Skeletal muscle satellite cell (primary cell): ENCODE results near the gene POLR2F.

Experiments
- H3K27me3 ChIP-seq: 2 replicates; pipeline ENCODE4 v1.7.0; 2013; ENCODE audit warnings: low read length; ENCODE audit not compliant: control insufficient read depth, insufficient read depth
- H3K36me3 ChIP-seq: 2 replicates; pipeline ENCODE4 v1.7.0; 2013; ENCODE audit warnings: mild to moderate bottlenecking, control low read depth, low read length; ENCODE audit not compliant: insufficient read depth
- H3K4me1 ChIP-seq: 2 replicates; pipeline ENCODE4 v1.7.0; 2013; ENCODE audit warnings: low read length; ENCODE audit not compliant: control insufficient read depth, insufficient read depth
- H3K4me2 ChIP-seq: 2 replicates; pipeline ENCODE4 v1.7.0; 2013; ENCODE audit warnings: mild to moderate bottlenecking, low read length
- H3K4me3 ChIP-seq: 2 replicates; pipeline ENCODE4 v1.7.0; 2013; ENCODE audit warnings: low read length
- H3K9ac ChIP-seq: 2 replicates; pipeline ENCODE4 v1.7.0; 2013; ENCODE audit warnings: mild to moderate bottlenecking, low read depth, low read length, moderate library complexity
- H3K9me3 ChIP-seq: replicated peaks from 2 replicates; pipeline ENCODE4 v1.7.0; 2013; ENCODE audit warnings: mild to moderate bottlenecking, control low read depth, low read length

The POLR2F gene

DNA sequence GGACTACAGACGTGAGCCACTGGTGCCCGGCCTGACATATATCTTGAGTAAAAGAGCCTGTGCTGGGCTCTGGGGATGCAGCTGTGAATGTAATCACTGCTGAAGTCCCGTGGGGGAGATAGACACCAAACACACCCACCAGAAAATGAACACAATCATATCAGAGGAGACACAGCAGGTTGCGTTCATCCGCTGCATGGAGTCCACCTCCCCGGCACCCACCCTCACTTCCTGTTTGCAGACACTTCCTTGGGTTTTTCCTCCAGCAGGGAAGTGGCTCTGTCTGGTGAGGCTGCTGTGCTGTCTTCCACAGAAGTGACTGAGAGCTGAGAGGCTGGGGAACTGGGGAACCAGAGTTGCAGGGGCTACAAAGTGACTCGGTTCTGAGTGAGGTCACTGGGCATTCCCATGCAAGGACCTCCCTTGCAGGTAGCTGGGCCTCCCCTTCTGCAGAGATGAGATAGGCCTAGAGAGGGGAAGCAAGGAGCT, 40.2 kb upstream of the POLR2F start:
- no peaks in the 10 kb centered on the region for H3K27me3 ChIP-seq
- H3K4me3 ChIP-seq, result no peak overlapping the region
- H3K36me3 ChIP-seq, result peaks cover 44% of the 10 kb centered on the region

DNA sequence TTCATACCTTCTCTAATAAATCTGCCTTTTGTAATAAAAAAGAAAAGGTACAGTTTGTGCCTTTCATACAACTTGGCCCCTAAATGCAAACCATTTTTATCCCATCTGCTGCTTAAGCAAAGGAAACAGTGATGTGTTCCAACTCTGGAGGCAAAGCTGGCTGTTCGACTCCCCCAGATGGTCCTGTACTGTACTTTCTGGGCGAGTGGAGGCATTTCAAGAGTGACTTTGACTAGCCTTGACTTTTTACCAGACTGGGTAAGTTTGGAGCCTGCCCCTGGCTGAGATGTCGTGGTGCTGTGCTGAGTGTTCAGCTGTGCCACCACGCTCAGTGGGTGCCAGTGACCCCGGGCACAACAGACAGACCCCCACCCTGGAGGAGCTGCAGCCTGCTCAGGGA, 37.2 kb upstream of the POLR2F start:
- Histone ChIP-seq H3K4me3 (no peak overlapping the region), H3K9ac (no peak overlapping the region), H3K9me3 (no peaks in the 10 kb centered on the region), H3K4me2 (no peak overlapping the region), H3K36me3 (peaks cover 66% of the 10 kb centered on the region), H3K27me3 (no peaks in the 10 kb centered on the region), H3K4me1 (no peaks in the 10 kb centered on the region)

More for the DNA sequence above, 40.2 kb upstream of the POLR2F start:
- Histone ChIP-seq H3K9me3 (no peaks in the 10 kb centered on the region), H3K4me2 (no peak overlapping the region), H3K4me1 (no peaks in the 10 kb centered on the region), H3K9ac (no peak overlapping the region)

DNA sequence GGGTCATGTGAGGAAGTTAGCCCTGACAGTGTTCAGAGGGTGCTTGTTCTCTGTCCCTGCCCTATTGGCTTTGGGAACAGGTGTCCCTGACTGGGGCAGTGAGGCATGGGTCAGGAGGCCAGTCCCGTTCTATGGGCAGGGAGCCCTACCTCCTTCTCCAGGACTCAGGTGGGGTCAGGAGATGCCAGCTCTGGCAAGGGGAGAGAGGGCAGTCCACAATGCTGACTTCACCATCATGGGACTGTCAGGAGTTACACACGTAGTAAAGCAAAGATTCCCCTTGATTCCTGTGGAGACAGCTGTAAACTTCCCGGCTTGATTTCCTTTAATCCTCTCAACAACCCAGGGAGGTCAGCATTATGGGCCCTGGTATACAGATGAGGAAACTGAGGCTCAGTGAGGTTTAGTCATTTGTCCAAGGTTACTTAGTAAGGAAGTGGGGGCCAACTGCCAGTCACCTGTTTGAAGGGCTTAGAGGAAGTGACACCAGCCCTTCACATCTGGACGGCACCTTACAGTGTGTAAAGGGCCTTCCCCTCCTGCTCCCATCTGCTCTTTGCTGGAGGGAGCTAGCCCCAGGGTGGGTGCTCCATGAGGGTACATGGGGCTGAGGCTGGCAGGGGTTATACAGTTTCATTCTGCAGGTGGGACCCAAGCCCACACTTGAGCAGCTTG, 35.5 kb upstream of the POLR2F start:
- Histone ChIP-seq H3K9ac (no peak overlapping the region), H3K36me3 (peaks cover 59% of the 10 kb centered on the region), H3K4me1 (no peaks in the 10 kb centered on the region), H3K4me2 (no peak overlapping the region), H3K27me3 (no peaks in the 10 kb centered on the region), H3K9me3 (no peaks in the 10 kb centered on the region), H3K4me3 (no peak overlapping the region)

DNA sequence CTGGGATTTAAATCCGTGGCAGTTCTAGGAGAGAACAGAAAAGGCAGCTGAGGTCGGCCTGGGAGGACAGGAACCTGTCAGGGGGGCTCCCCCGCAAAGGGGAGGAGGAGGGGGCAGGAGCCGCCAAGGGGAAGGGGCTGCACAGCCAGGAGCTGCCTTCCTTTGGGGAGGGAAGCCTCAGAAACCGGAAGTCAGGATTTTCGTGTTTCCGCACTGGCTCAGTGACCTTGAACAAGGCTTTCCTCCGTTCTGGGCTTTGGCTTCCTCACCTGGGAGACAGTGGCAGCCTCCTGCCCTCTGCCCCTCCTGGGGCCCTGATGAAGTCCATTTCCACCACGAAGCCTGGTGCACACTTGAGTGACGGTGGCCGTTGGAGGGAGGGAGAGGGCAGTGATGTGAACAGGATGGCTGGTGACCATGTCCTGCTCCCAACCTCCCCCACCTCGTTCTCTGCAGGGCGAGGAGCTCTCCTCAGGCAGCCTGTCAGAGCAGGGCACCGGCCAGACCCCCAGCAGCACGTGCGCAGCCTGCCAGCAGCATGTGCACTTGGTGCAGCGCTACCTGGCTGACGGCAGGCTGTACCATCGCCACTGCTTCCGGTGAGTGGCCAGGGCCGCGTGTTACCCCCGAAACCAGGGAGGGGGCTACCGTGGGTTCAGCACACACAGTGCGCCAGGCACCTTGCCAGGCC, 34.8 kb upstream of the POLR2F start:
- Histone ChIP-seq H3K9me3 (no peaks in the 10 kb centered on the region), H3K4me2 (no peak overlapping the region), H3K4me1 (no peaks in the 10 kb centered on the region), H3K4me3 (no peak overlapping the region), H3K9ac (no peak overlapping the region), H3K36me3 (peaks cover 57% of the 10 kb centered on the region), H3K27me3 (no peaks in the 10 kb centered on the region)

DNA sequence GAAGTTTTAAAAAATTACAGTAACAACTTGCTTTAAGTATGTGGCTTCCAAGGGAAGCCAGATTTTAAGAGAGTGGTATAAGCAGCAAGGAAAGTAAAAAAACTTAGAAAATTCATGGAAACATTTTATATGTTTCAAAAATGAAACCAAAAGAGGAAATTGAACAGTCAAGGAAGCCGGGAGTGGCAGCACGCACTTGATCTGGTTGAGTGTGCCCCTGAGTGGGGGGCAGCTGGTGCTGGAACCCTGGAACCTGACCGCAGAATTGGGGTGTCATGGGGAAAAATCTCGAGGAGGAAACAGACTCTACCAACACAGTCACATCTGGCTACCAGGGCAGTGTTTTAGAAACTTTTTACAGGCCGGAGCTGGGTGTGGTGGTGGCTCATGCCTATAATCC, 33.4 kb upstream of the POLR2F start:
- Histone ChIP-seq H3K36me3 (peaks cover 64% of the 10 kb centered on the region), H3K4me2 (no peak overlapping the region), H3K4me3 (no peak overlapping the region), H3K9ac (no peak overlapping the region), H3K9me3 (no peaks in the 10 kb centered on the region), H3K4me1 (no peaks in the 10 kb centered on the region), H3K27me3 (no peaks in the 10 kb centered on the region)

DNA sequence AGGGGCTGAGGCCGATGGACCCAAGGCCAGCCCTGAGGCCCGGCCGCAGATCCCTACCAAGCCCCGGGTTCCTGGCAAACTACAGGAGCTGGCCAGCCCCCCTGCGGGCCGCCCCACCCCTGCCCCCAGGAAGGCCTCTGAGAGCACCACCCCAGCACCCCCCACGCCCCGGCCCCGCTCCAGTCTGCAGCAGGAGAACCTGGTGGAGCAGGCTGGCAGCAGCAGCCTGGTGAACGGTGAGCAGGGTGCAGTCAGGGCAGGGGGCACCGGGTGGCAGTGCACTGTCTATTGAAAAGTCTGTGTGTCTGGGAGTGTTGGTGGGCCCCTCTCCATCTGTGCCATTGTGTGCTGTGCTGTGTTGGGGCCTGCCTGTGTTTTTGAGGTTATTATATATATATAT, 31.3 kb upstream of the POLR2F start:
- Histone ChIP-seq H3K9ac (no peak overlapping the region), H3K4me2 (no peak overlapping the region), H3K9me3 (no peaks in the 10 kb centered on the region), H3K4me3 (no peak overlapping the region), H3K27me3 (no peaks in the 10 kb centered on the region), H3K4me1 (no peaks in the 10 kb centered on the region), H3K36me3 (peaks cover 70% of the 10 kb centered on the region)

DNA sequence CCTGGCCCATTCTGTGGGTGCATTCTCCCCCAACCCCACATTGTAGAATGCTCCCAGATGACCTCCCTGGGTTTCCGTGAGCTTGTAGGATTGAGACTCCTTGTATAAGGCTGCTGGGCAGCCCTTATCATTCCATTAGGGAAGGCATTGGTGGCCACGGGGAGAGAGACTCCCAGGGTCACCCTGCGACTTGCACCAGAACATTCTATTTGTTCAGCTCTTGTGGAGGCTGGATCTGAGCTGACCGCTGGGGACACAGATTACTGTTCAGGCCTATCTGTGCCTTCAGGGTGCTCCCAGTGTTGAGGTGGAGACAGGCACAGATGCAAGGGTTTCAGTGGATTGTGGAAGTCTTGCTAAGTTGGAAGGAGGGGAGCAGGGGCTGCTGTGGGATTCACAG, 29.6 kb upstream of the POLR2F start:
- no peaks in the 10 kb centered on the region for H3K27me3 ChIP-seq
- peaks cover 62% of the 10 kb centered on the region for H3K36me3 ChIP-seq
- H3K9me3 ChIP-seq, result no peaks in the 10 kb centered on the region
- H3K4me3 ChIP-seq, result no peak overlapping the region
- H3K4me2 ChIP-seq, result no peak overlapping the region
- H3K9ac ChIP-seq, result no peak overlapping the region
- H3K4me1 ChIP-seq, result no peaks in the 10 kb centered on the region

DNA sequence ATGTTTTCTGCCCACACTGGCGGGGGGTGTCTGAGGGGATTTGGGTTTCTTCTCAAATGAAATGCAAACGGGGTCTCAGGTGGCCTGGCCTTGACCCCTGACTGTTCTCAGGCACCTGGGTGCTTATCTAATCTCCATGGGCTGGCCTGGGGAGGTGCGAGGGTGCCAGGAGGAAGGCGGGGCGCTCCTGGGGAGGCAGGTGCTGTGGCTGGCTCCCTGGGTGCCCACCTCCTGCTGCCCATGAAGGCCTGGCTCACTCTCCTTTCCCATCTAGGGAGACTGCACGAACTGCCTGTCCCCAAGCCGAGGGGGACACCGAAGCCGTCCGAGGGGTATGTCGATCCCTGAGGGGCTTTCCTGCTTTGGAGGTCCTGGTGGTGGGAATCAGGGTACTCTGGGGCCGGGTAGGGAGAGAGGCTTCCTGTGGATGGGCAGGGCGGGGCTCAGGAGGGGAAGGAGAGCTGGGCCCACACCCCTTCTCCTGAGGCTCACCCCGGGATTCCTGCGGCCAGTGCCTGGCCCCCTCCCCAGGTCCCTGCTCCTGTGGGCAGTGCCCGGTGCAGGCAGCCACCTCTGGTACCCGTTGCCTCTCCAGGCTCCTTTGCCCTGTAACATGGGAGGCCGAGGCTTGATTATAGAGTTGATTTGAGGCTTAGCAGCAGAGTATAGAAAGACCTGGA, 29.0 kb upstream of the POLR2F start:
- Histone ChIP-seq H3K36me3 (peaks cover 64% of the 10 kb centered on the region), H3K4me3 (no peak overlapping the region), H3K9me3 (no peaks in the 10 kb centered on the region), H3K4me2 (no peak overlapping the region), H3K27me3 (no peaks in the 10 kb centered on the region), H3K9ac (no peak overlapping the region), H3K4me1 (no peaks in the 10 kb centered on the region)

DNA sequence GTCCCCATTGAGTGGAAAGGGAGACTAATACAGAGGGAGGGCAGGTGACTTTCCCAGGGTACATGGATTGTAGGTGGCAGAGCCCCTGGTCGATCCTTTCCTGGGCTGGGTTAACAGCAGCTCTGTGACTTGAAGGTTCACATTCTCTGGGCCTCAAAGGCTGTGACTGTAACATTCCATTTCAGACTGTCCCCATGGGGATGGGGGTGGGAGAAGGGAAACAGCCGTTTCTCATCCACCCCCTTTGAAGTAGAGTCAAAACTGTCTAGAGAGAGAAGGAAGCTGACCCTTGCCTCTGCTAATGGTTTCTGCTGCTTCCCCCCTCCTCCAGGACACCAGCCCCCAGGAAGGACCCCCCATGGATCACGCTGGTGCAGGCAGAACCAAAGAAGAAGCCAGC, 28.2 kb upstream of the POLR2F start:
- Histone ChIP-seq H3K27me3 (no peaks in the 10 kb centered on the region), H3K4me3 (no peak overlapping the region), H3K4me2 (no peak overlapping the region), H3K9ac (no peak overlapping the region), H3K9me3 (no peaks in the 10 kb centered on the region), H3K36me3 (peaks cover 64% of the 10 kb centered on the region), H3K4me1 (peaks cover 3% of the 10 kb centered on the region)

DNA sequence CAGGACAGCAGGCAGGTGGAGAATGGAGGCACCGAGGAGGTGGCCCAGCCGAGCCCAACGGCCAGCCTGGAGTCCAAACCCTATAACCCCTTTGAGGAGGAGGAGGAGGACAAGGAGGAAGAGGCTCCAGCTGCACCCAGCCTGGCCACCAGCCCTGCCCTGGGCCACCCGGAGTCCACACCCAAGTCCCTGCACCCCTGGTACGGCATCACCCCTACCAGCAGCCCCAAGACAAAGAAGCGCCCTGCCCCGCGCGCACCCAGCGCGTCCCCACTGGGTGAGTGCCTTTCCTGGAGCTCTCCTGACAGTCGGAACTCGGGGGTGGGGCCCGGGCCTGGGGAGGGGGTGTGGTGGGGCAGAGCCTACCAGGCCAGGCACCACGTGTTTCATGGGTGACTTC, 27.7 kb upstream of the POLR2F start:
- no peaks in the 10 kb centered on the region for H3K27me3 ChIP-seq
- no peak overlapping the region for H3K9ac ChIP-seq
- H3K4me2 ChIP-seq, result no peak overlapping the region
- no peaks in the 10 kb centered on the region for H3K9me3 ChIP-seq
- H3K4me3 ChIP-seq, result no peak overlapping the region
- H3K4me1 ChIP-seq, result peaks cover 7% of the 10 kb centered on the region
- H3K36me3 ChIP-seq, result peaks cover 64% of the 10 kb centered on the region

DNA sequence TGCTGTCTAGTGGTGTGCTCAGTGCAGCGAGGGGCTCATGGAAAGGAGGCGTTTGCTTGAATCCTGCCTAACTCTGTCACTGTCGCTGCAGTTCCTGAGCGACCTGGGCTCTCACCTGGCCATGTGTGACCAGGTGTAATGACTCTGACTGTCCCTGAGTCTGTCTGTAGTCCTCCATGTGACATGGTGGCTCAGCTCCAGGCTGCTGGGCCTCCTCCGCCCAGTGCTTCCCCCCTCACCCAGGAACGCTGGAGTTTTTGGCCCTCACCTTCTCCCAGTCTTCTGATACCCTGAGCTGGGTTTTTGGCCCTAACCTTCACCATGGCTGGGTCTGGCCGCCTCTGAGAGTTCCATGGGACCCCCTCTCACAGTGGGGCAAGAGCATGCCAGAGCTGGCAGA, 27.1 kb upstream of the POLR2F start:
- Histone ChIP-seq H3K27me3 (no peaks in the 10 kb centered on the region), H3K4me3 (no peak overlapping the region), H3K9ac (no peak overlapping the region), H3K9me3 (no peaks in the 10 kb centered on the region), H3K36me3 (peaks cover 62% of the 10 kb centered on the region), H3K4me1 (peaks cover 11% of the 10 kb centered on the region), H3K4me2 (no peak overlapping the region)
